A549 (cell line): ENCODE data around the gene PKP2. TPM values are rescaled to one million over a fixed set of nuclear protein-coding genes. Genes with fewer than 3 reads are reported as not detected.

Experiments used
- CBX2 ChIP-seq: fragments of 200-600 bp; sonication (generic); IDR thresholded peaks from 2 replicates; pipeline ENCODE4 v1.6.1; 2016; ENCODE audit warnings: low read depth, mild to moderate bottlenecking, borderline replicate concordance
- CBX8 ChIP-seq: fragments of 200-600 bp; sonication (generic); IDR thresholded peaks from 2 replicates; pipeline ENCODE4 v1.6.1; 2016
- CEBPB ChIP-seq, 2 experiments: fragments of >200 bp in 1 of 2; sonication (Bioruptor Twin) in 1 of 2; formaldehyde crosslinking in 1 of 2; IDR thresholded peaks; 2 replicates each; pipeline ENCODE4 v1.6.1; 2012 to 2016
- CHD4 ChIP-seq: fragments of 200-600 bp; sonication (generic); IDR thresholded peaks from 2 replicates; pipeline ENCODE4 v1.6.1; 2016; ENCODE audit warnings: antibody characterized with exemption, mild to moderate bottlenecking, borderline replicate concordance
- E2F6 ChIP-seq: IDR thresholded peaks from 2 replicates; pipeline ENCODE4 v1.6.1; 2012; ENCODE audit warnings: low read depth, borderline replicate concordance
- EHF ChIP-seq: fragments of 250-450 bp; sonication (Bioruptor Pico); IDR thresholded peaks from 2 replicates; pipeline ENCODE4 v1.5.0; 2020; ENCODE audit warnings: mild to moderate bottlenecking
- EHMT2 ChIP-seq: fragments of 200-600 bp; sonication (generic); IDR thresholded peaks from 2 replicates; pipeline ENCODE4 v1.6.1; 2016; ENCODE audit warnings: antibody characterized with exemption, low read depth, mild to moderate bottlenecking, moderate library complexity
- EP300 ChIP-seq, 2 experiments: fragments of >200 bp; sonication (Bioruptor Twin); formaldehyde crosslinking; IDR thresholded peaks; 2 replicates in 1 of 2; 3 replicates in 1 of 2; pipeline ENCODE4 v1.6.1; 2016 to 2017
- ESRRA ChIP-seq: fragments of 150-350 bp; IDR thresholded peaks from 2 replicates; pipeline ENCODE4 v1.6.1; 2014; ENCODE audit warnings: mild to moderate bottlenecking, low read length, borderline replicate concordance
- FOSB ChIP-seq: fragments of 250-450 bp; sonication (Bioruptor Pico); IDR thresholded peaks from 2 replicates; pipeline ENCODE4 v1.5.0; 2020; ENCODE audit warnings: mild to moderate bottlenecking, moderate library complexity
- GATA3 ChIP-seq: IDR thresholded peaks from 2 replicates; pipeline ENCODE4 v1.6.1; 2012; ENCODE audit warnings: borderline replicate concordance
- HDAC2 ChIP-seq: fragments of 200-600 bp; sonication (generic); IDR thresholded peaks from 2 replicates; pipeline ENCODE4 v1.6.1; 2016
- HMGXB4 ChIP-seq: fragments of 250-450 bp; sonication (Bioruptor Pico); IDR thresholded peaks from 2 replicates; pipeline ENCODE4 v1.5.0; 2021; ENCODE audit warnings: mild to moderate bottlenecking, moderate library complexity, borderline replicate concordance
- HOXB5 ChIP-seq: fragments of 250-450 bp; sonication (Bioruptor Pico); IDR thresholded peaks from 2 replicates; pipeline ENCODE4 v1.5.0; 2020; ENCODE audit warnings: mild to moderate bottlenecking, moderate library complexity
- JUN ChIP-seq, 2 experiments: fragments of >200 bp; sonication (Bioruptor Twin); formaldehyde crosslinking; IDR thresholded peaks; 2 replicates in 1 of 2; 3 replicates in 1 of 2; pipeline ENCODE4 v1.6.1; 2016 to 2017
- KDM1A ChIP-seq: fragments of 200-600 bp; sonication (generic); IDR thresholded peaks from 2 replicates; pipeline ENCODE4 v1.6.1; 2016; ENCODE audit warnings: low read depth, mild to moderate bottlenecking
- KDM5A ChIP-seq: fragments of 200-600 bp; sonication (generic); IDR thresholded peaks from 2 replicates; pipeline ENCODE4 v1.6.1; 2016; ENCODE audit warnings: antibody characterized with exemption, mild to moderate bottlenecking
- MAZ ChIP-seq: fragments of 150-350 bp; IDR thresholded peaks from 2 replicates; pipeline ENCODE4 v1.6.1; 2014; ENCODE audit warnings: antibody characterized with exemption, low read depth, low read length, borderline replicate concordance
- MYC ChIP-seq: IDR thresholded peaks from 2 replicates; pipeline ENCODE4 v1.6.1; 2012; ENCODE audit warnings: mild to moderate bottlenecking, inconsistent platforms, low read length, improper control_type of control experiment, borderline replicate concordance
- NFE2L2 ChIP-seq: fragments of 150-350 bp; conservative IDR thresholded peaks from 2 replicates; pipeline ENCODE4 v1.6.1; 2014; ENCODE audit warnings: low read length
- NPAS2 ChIP-seq: fragments of 250-450 bp; sonication (Bioruptor Pico); IDR thresholded peaks from 2 replicates; pipeline ENCODE4 v1.8.0; 2022; ENCODE audit warnings: mild to moderate bottlenecking, moderate library complexity, borderline replicate concordance
- NR3C1 ChIP-seq: fragments of >200 bp; sonication (Bioruptor Twin); formaldehyde crosslinking; IDR thresholded peaks from 3 replicates; pipeline ENCODE4 v1.6.1; 2017
- PBX3 ChIP-seq: IDR thresholded peaks from 2 replicates; pipeline ENCODE4 v1.6.1; 2012
- PHF8 ChIP-seq: fragments of 200-600 bp; sonication (generic); IDR thresholded peaks from 2 replicates; pipeline ENCODE4 v1.6.1; 2016; ENCODE audit warnings: low read depth, mild to moderate bottlenecking, antibody characterized with exemption, moderate library complexity, borderline replicate concordance
- POLR2A ChIP-seq: IDR thresholded peaks from 2 replicates; pipeline ENCODE4 v1.6.1; 2012; ENCODE audit warnings: mild to moderate bottlenecking, low read length
- POLR2AphosphoS2 ChIP-seq: conservative IDR thresholded peaks from 2 replicates; pipeline ENCODE4 v1.6.1; 2012; ENCODE audit warnings: low read length, improper control_type of control experiment, inconsistent platforms
- REST ChIP-seq: fragments of 200-600 bp; sonication (generic); IDR thresholded peaks from 2 replicates; pipeline ENCODE4 v1.6.1; 2016; ENCODE audit warnings: antibody characterized with exemption, mild to moderate bottlenecking, moderate library complexity
- RNF2 ChIP-seq: fragments of 200-600 bp; sonication (generic); IDR thresholded peaks from 2 replicates; pipeline ENCODE4 v1.6.1; 2016; ENCODE audit warnings: low read depth, mild to moderate bottlenecking, antibody characterized with exemption, moderate library complexity, borderline replicate concordance
- SMC3 ChIP-seq: fragments of >200 bp; sonication (Bioruptor Twin); formaldehyde crosslinking; IDR thresholded peaks from 3 replicates; pipeline ENCODE4 v1.6.1; 2018; ENCODE audit warnings: inconsistent platforms
- SREBF2 ChIP-seq: fragments of 450-650 bp; IDR thresholded peaks from 2 replicates; pipeline ENCODE4 v1.6.1; 2014; ENCODE audit warnings: mild to moderate bottlenecking, moderate library complexity
- TP53 ChIP-seq: fragments of 250-450 bp; sonication (Bioruptor Pico); IDR thresholded peaks from 2 replicates; pipeline ENCODE4 v1.5.0; 2021; ENCODE audit warnings: mild to moderate bottlenecking, moderate library complexity
- USF2 ChIP-seq: fragments of 450-650 bp; IDR thresholded peaks from 2 replicates; pipeline ENCODE4 v1.6.1; 2014; ENCODE audit warnings: antibody characterized with exemption
- ZC3H11A ChIP-seq: fragments of 450-650 bp; IDR thresholded peaks from 2 replicates; pipeline ENCODE4 v1.6.1; 2014; ENCODE audit warnings: antibody characterized with exemption, mild to moderate bottlenecking
- ZFP36 ChIP-seq: fragments of 450-650 bp; IDR thresholded peaks from 2 replicates; pipeline ENCODE4 v1.6.1; 2014; ENCODE audit warnings: borderline replicate concordance; ENCODE audit not compliant: partially characterized antibody
- ZSCAN20 ChIP-seq: fragments of 250-450 bp; sonication (Bioruptor Pico); IDR thresholded peaks from 2 replicates; pipeline ENCODE4 v1.8.0; 2022; ENCODE audit warnings: mild to moderate bottlenecking, moderate library complexity
- polyA plus RNA-seq, 4 experiments: library from polyadenylated mRNA; depleted of rRNA in 3 of 4; stranded (reverse); fragments of >200 nt; fragmentation: RNase III in 1 of 4; extraction: RNeasy Plus Mini Kit Qiagen cat#74134 plus additional on column Dnase treatment in 1 of 4; gene quantifications; 2 replicates in 3 of 4; 3 replicates in 1 of 4; pipeline ENCODE4 v1.2.3, GENCODE V29; 2011 to 2017
- TF ChIP-seq, protein P1 (sequence below): fragments of >200 bp; sonication (Bioruptor Twin); formaldehyde crosslinking; IDR thresholded peaks from 2 replicates; pipeline ENCODE4 v1.6.1; 2016

PKP2 gene
- polyA plus RNA-seq, 2 of the 4 experiments (the other 2 are of a cell fraction), result 2.3 to 7.1 TPM

- TF ChIP-seq PBX3, result no peak
- no peak for TF ChIP-seq ESRRA
- peak; percentile 61 to 73 for TF ChIP-seq JUN (IDR thresholded peaks at IDR 0.05)
- TF ChIP-seq E2F6, result peak; percentile 41; the same call in 1 of the 2 replicates
- no peak for TF ChIP-seq EHMT2
- TF ChIP-seq, protein P1, sequence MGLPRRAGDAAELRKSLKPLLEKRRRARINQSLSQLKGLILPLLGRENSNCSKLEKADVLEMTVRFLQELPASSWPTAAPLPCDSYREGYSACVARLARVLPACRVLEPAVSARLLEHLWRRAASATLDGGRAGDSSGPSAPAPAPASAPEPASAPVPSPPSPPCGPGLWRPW, result no peak
- peak; percentile 76; the same call in 1 of the 2 replicates for TF ChIP-seq HDAC2
- 0 out of 2 replicates have a peak, but pooled peaks have one; percentile 1 for TF ChIP-seq NFE2L2
- TF ChIP-seq KDM1A, result no peak
- TF ChIP-seq PHF8, result peak; percentile 98
- no peak for TF ChIP-seq MAZ
- TF ChIP-seq SMC3, result peak; percentile 94
- TF ChIP-seq HOXB5 (CRISPR knock-in tag), result no peak
- no peak for TF ChIP-seq ZFP36
- TF ChIP-seq CBX2, result no peak
- no peak for TF ChIP-seq POLR2AphosphoS2
- TF ChIP-seq CHD4, result no peak
- TF ChIP-seq USF2, result no peak
- no peak for TF ChIP-seq ZSCAN20 (CRISPR knock-in tag)
- no peak; a peak in 1 of 4 replicates for TF ChIP-seq CEBPB (IDR thresholded peaks at IDR 0.05)
- no peak for TF ChIP-seq TP53 (CRISPR knock-in tag)
- no peak for TF ChIP-seq HMGXB4 (CRISPR knock-in tag)
- TF ChIP-seq GATA3, result 0 out of 2 replicates have a peak, but pooled peaks have one; percentile 3
- no peak for TF ChIP-seq NPAS2 (CRISPR knock-in tag)
- TF ChIP-seq POLR2A, result peak; percentile 95
- TF ChIP-seq EP300 (IDR thresholded peaks at IDR 0.05), result no peak
- no peak for TF ChIP-seq NR3C1
- TF ChIP-seq CBX8, result no peak
- no peak for TF ChIP-seq EHF
- peak; percentile 64 for TF ChIP-seq KDM5A
- TF ChIP-seq ZC3H11A, result no peak
- no peak for TF ChIP-seq SREBF2
- TF ChIP-seq RNF2, result no peak
- TF ChIP-seq REST, result no peak
- TF ChIP-seq FOSB (CRISPR knock-in tag), result peak; percentile 61; the same call in 1 of the 2 replicates
- TF ChIP-seq MYC, result 0 out of 2 replicates have a peak, but pooled peaks have one; percentile 6
Measured at GRCh38 chr12:32755654-32756475, 140.7 kb downstream of the PKP2 start, which contains the start of gene YARS2 (continued).
